ENCODE data around the gene C2orf68. TPM values are rescaled to one million over a fixed set of nuclear protein-coding genes. Genes with fewer than 3 reads are reported as not detected.
A peak's percentile ranks its signal among the peaks of the same experiment; 100 is the strongest.

The C2orf68 gene
- total and polyA plus RNA-seq, 9 of the 15 experiments (the other 6 are each of a cell fraction or from before 2014, with no cell fraction given): 22.1 to 50.0 (median 31.8) TPM

DNA sequence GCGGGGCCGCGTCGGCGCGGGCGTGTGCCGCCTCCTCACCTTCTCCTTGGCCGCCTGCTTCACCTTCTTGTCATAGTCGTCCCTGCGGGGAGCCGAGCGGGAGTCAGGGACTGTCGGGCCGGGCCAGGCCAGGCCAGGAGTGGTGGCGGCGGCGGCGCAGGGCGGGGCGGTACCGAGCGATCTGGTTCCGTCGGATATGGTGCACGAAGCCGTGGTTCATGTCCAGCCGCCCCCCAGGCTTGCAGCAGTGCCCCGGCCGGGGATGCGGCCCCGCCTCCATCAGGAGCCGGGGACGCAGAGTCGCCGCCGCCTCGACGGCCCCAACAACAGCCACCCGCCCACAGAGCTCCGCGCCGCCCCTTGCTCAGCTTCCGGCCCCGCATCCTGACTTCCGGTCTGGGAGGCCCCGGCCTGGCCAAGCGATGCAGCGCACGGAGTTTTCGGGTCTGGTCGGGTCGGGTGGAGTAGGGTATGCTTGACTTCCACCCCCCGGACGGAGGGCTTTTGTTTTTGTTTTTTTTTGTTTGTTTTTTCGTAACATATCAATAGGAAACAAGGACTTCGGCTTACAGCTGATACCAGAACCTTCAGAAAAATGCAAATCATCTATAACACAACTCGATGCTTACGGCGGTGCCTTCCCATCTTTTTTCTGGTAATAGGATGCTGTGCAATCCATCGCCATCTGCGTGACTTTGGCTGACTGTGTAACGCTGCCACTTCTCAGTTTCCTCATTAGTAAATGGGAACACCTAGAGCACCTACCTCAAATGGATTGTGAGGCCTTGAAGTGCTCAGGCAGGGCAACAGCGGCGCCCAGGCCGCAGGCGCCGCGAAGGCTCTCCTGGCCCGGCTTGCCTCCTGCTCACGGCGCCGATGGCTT lies at the start of gene C2orf68 (continued):
- no peak; the same call in 1 of the 2 replicates for TF ChIP-seq GATAD2B (IDR thresholded peaks at IDR 0.05; ENCODE audit: borderline replicate concordance)
- no peak for TF ChIP-seq BMI1 (IDR thresholded peaks at IDR 0.05; ENCODE audit: low read length)
- TF ChIP-seq STAT5A (IDR thresholded peaks at IDR 0.05; ENCODE audit: borderline replicate concordance, low read length): no peak
- TF ChIP-seq, protein P1, sequence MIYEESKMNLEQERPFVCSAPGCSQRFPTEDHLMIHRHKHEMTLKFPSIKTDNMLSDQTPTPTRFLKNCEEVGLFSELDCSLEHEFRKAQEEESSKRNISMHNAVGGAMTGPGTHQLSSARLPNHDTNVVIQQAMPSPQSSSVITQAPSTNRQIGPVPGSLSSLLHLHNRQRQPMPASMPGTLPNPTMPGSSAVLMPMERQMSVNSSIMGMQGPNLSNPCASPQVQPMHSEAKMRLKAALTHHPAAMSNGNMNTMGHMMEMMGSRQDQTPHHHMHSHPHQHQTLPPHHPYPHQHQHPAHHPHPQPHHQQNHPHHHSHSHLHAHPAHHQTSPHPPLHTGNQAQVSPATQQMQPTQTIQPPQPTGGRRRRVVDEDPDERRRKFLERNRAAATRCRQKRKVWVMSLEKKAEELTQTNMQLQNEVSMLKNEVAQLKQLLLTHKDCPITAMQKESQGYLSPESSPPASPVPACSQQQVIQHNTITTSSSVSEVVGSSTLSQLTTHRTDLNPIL (CRISPR knock-in tag; IDR thresholded peaks at IDR 0.05): no peak
- TF ChIP-seq SMAD3 (CRISPR knock-in tag; conservative IDR thresholded peaks at IDR 0.05): no peak
- no peak for TF ChIP-seq CSDE1 (IDR thresholded peaks at IDR 0.05)
- TF ChIP-seq ILF3 (IDR thresholded peaks at IDR 0.05; ENCODE audit: borderline replicate concordance): no peak; the same call in 1 of the 2 replicates
- TF ChIP-seq TRIM24 (IDR thresholded peaks at IDR 0.05): peak in 1 of 2 experiments; percentile 39; a peak in 1 of 4 replicates
- no peak for TF ChIP-seq CEBPB (tag; IDR thresholded peaks at IDR 0.05)
- TF ChIP-seq NONO (IDR thresholded peaks at IDR 0.05; ENCODE audit: low read depth in 2 of 2, low read length in 1 of 2): peak; percentile 47 to 71; a peak in 3 of 4 replicates
- TF ChIP-seq CREM (IDR thresholded peaks at IDR 0.05; ENCODE audit: low read depth): peak; percentile 51
- no peak for TF ChIP-seq ZNF778 (CRISPR knock-in tag; IDR thresholded peaks at IDR 0.05)
- TF ChIP-seq RBM22 (IDR thresholded peaks at IDR 0.05; ENCODE audit: low read depth, low read length, poor library complexity, severe bottlenecking): no peak
- TF ChIP-seq BRD9 (IDR thresholded peaks at IDR 0.05; ENCODE audit: low read depth, partially characterized antibody): peak; percentile 97
- 0 out of 2 replicates have a peak, but pooled peaks have one; percentile 48 for TF ChIP-seq ZNF197 (CRISPR knock-in tag; IDR thresholded peaks at IDR 0.05; ENCODE audit: low read depth)
- TF ChIP-seq PTRF (tag; IDR thresholded peaks at IDR 0.05): no peak
- TF ChIP-seq NFE2L1 (tag; IDR thresholded peaks at IDR 0.05; ENCODE audit: borderline replicate concordance, low read depth): no peak
- TF ChIP-seq, protein P2, sequence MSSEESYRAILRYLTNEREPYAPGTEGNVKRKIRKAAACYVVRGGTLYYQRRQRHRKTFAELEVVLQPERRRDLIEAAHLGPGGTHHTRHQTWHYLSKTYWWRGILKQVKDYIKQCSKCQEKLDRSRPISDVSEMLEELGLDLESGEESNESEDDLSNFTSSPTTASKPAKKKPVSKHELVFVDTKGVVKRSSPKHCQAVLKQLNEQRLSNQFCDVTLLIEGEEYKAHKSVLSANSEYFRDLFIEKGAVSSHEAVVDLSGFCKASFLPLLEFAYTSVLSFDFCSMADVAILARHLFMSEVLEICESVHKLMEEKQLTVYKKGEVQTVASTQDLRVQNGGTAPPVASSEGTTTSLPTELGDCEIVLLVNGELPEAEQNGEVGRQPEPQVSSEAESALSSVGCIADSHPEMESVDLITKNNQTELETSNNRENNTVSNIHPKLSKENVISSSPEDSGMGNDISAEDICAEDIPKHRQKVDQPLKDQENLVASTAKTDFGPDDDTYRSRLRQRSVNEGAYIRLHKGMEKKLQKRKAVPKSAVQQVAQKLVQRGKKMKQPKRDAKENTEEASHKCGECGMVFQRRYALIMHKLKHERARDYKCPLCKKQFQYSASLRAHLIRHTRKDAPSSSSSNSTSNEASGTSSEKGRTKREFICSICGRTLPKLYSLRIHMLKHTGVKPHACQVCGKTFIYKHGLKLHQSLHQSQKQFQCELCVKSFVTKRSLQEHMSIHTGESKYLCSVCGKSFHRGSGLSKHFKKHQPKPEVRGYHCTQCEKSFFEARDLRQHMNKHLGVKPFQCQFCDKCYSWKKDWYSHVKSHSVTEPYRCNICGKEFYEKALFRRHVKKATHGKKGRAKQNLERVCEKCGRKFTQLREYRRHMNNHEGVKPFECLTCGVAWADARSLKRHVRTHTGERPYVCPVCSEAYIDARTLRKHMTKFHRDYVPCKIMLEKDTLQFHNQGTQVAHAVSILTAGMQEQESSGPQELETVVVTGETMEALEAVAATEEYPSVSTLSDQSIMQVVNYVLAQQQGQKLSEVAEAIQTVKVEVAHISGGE (CRISPR knock-in tag; IDR thresholded peaks at IDR 0.05): peak in 1 of 3 experiments; percentile 85; a peak in 3 of 6 replicates
- TF ChIP-seq, protein P3, sequence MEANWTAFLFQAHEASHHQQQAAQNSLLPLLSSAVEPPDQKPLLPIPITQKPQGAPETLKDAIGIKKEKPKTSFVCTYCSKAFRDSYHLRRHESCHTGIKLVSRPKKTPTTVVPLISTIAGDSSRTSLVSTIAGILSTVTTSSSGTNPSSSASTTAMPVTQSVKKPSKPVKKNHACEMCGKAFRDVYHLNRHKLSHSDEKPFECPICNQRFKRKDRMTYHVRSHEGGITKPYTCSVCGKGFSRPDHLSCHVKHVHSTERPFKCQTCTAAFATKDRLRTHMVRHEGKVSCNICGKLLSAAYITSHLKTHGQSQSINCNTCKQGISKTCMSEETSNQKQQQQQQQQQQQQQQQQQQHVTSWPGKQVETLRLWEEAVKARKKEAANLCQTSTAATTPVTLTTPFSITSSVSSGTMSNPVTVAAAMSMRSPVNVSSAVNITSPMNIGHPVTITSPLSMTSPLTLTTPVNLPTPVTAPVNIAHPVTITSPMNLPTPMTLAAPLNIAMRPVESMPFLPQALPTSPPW (CRISPR knock-in tag; IDR thresholded peaks at IDR 0.05): peak; percentile 69
- TF ChIP-seq SMC3 (conservative IDR thresholded peaks at IDR 0.05; ENCODE audit: insufficient read depth, low read depth, low read length): 0 out of 2 replicates have a peak, but pooled peaks have one; percentile 2
- peak in 1 of 2 experiments; percentile 61; a peak in 2 of 4 replicates for TF ChIP-seq SRF (CRISPR knock-in tag; IDR thresholded peaks at IDR 0.05)
